HepG2 (cell line): Measurements from ENCODE around the gene CACNA1H. TPM values are rescaled to one million over a fixed set of nuclear protein-coding genes. Genes with fewer than 3 reads are reported as not detected.

Experiments
- ATAC-seq: fragments of 200-7000 bp; cut with Tn5 transposase; 3 replicates; pipeline ENCODE4 v1.9.1; 2020; ENCODE audit warnings: mild to moderate bottlenecking, moderate library complexity
- BruUV-seq: library from RNA; stranded (reverse); fragments of 400-500 nt; replicated peaks from 2 replicates; lab custom pipeline; 2021; lab: Mats Ljungman, UMichigan
- CTCF ChIA-PET: fragments of 300-600 bp; formaldehyde crosslinking; extraction: SDS; loops from one replicate; lab custom pipeline; 2021; ENCODE audit warnings: low total read pairs, inconsistent platforms, low intra/inter-chr PET ratio; lab: Yijun Ruan, JAX
- POLR2A ChIA-PET: fragments of 350-600 bp; sonication (Branson Sonifier 250); formaldehyde crosslinking; loops from one replicate; lab custom pipeline; 2020; ENCODE audit warnings: antibody characterized with exemption, inconsistent platforms; lab: Yijun Ruan, JAX
- DNase-seq: peaks from one replicate; pipeline ENCODE4 v3.0.0-alpha.2; 2015; ENCODE audit warnings: low spot score
- FAIRE-seq: peaks from 3 replicates; lab custom pipeline; 2011; peaks lifted over from hg19 to GRCh38; lab: Jason Lieb, UNC
- H2AFZ ChIP-seq: one replicate; pipeline ENCODE4 v1.6.1; 2011; ENCODE audit warnings: low read length, inconsistent platforms
- H3K27ac ChIP-seq: fragments of 300-600 bp; 3 replicates; pipeline ENCODE4 v1.8.0; 2011; ENCODE audit warnings: mixed run types, mild to moderate bottlenecking, mixed read lengths, low read length, inconsistent platforms; ENCODE audit not compliant: insufficient read depth; ENCODE audit errors: extremely low read length
- H3K27me3 ChIP-seq, 2 experiments: fragments of 200-600 bp in 1 of 2; 2 replicates in 1 of 2; 3 replicates in 1 of 2; pipeline versions ENCODE4 v1.6.0 to v1.8.0; 2011; ENCODE audit warnings: low read length in 2 of 2, mild to moderate bottlenecking in 2 of 2, moderate library complexity in 2 of 2, inconsistent platforms in 1 of 2; ENCODE audit not compliant: insufficient read depth in 2 of 2, control insufficient read depth in 1 of 2
- H3K36me3 ChIP-seq, 2 experiments: fragments of 200-600 bp in 1 of 2; replicated peaks in 1 of 2; 2 replicates in 1 of 2; 3 replicates in 1 of 2; pipeline versions ENCODE4 v1.5.1 to v1.8.0; 2011; ENCODE audit warnings: low read length in 2 of 2, inconsistent platforms in 1 of 2; ENCODE audit not compliant: insufficient read depth in 2 of 2, control insufficient read depth in 1 of 2
- H3K4me1 ChIP-seq: 2 replicates; pipeline ENCODE4 v1.5.1; 2012; ENCODE audit warnings: low read length, inconsistent platforms; ENCODE audit not compliant: insufficient read depth
- H3K4me2 ChIP-seq: 2 replicates; pipeline ENCODE4 v1.6.0; 2011; ENCODE audit warnings: low read depth, low read length, inconsistent platforms
- H3K4me3 ChIP-seq, 3 experiments: fragments of 200-600 bp in 1 of 3; sonication (generic), shearing (Covaris generic) in 1 of 3; replicated peaks in 1 of 3; 2 replicates each; pipeline ENCODE4 v1.5.1; 2011 to 2016; ENCODE audit warnings: low read length in 3 of 3, inconsistent platforms in 2 of 3, low read depth in 2 of 3, mild to moderate bottlenecking in 2 of 3, control low read depth in 1 of 3, mixed read lengths in 1 of 3; ENCODE audit not compliant: insufficient read depth in 1 of 3
- H3K79me2 ChIP-seq: one replicate; pipeline ENCODE4 v1.6.1; 2011; ENCODE audit warnings: low read length, inconsistent platforms; ENCODE audit not compliant: insufficient read depth
- H3K9ac ChIP-seq: 2 replicates; pipeline ENCODE4 v1.6.0; 2011; ENCODE audit warnings: mild to moderate bottlenecking, low read depth, low read length, inconsistent platforms; ENCODE audit not compliant: insufficient read depth
- H3K9me3 ChIP-seq: 2 replicates; pipeline ENCODE4 v1.5.1; 2012; ENCODE audit warnings: mild to moderate bottlenecking, low read length
- H4K20me1 ChIP-seq: 2 replicates; pipeline ENCODE4 v1.6.0; 2011; ENCODE audit warnings: inconsistent platforms, mild to moderate bottlenecking, low read length, moderate library complexity; ENCODE audit not compliant: insufficient read depth
- FOXP1 ChIP-seq, 2 experiments: fragments of 450-650 bp in 1 of 2; IDR thresholded peaks; 2 replicates each; pipeline ENCODE4 v1.6.1; 2017 to 2018; ENCODE audit warnings: antibody characterized with exemption in 1 of 2
- NFE2L2 ChIP-seq: fragments of 150-350 bp; IDR thresholded peaks from 2 replicates; pipeline ENCODE4 v1.6.1; 2014; ENCODE audit warnings: low read length
- RBM39 ChIP-seq: fragments of 200-400 bp; formaldehyde crosslinking; IDR thresholded peaks from one replicate; pipeline ENCODE4 v1.6.1; 2018; ENCODE audit warnings: antibody characterized with exemption, mild to moderate bottlenecking, low read depth, low read length; ENCODE audit not compliant: poor library complexity, severe bottlenecking
- REL ChIP-seq: sonication (generic); formaldehyde crosslinking; conservative IDR thresholded peaks from 2 replicates; pipeline ENCODE4 v1.8.0; 2022; ENCODE audit warnings: mild to moderate bottlenecking, missing genetic modification reagents, moderate library complexity
- RFX1 ChIP-seq: fragments of 450-650 bp; IDR thresholded peaks from 2 replicates; pipeline ENCODE4 v1.6.1; 2017
- XRCC5 ChIP-seq: fragments of 200-400 bp; formaldehyde crosslinking; optimal IDR thresholded peaks from 2 replicates; pipeline ENCODE3; 2017; ENCODE audit warnings: mild to moderate bottlenecking, low read length
- ZNF18 ChIP-seq: sonication (generic); formaldehyde crosslinking; IDR thresholded peaks from 2 replicates; pipeline ENCODE4 v1.8.0; 2022; ENCODE audit warnings: mild to moderate bottlenecking, missing genetic modification reagents; ENCODE audit not compliant: insufficient replicate concordance
- ZNF282 ChIP-seq: fragments of 450-650 bp; IDR thresholded peaks from 2 replicates; pipeline ENCODE4 v1.6.1; 2018; ENCODE audit not compliant: partially characterized antibody
- ZNF496 ChIP-seq: sonication (generic); formaldehyde crosslinking; IDR thresholded peaks from 2 replicates; pipeline ENCODE4 v1.8.1; 2023; ENCODE audit warnings: mild to moderate bottlenecking, moderate library complexity, missing genetic modification reagents; ENCODE audit not compliant: insufficient replicate concordance
- ZNF607 ChIP-seq: sonication (generic); formaldehyde crosslinking; IDR thresholded peaks from 2 replicates; pipeline ENCODE4 v1.5.1; 2020; ENCODE audit warnings: missing genetic modification reagents, mild to moderate bottlenecking, borderline replicate concordance
- ZSCAN9 ChIP-seq: IDR thresholded peaks from 2 replicates; pipeline ENCODE4 v1.6.1; 2016; ENCODE audit warnings: borderline replicate concordance
- WGBS: methylation state at CpG from one replicate; pipeline ENCODE4 v1.1.6; 2017; ENCODE audit warnings: low lambda C conversion rate; 5-methylcytosine and 5-hydroxymethylcytosine counted together
- in situ Hi-C: cut with HindIII; loops from 2 replicates; pipeline ENCODE4 v1.10.0; 2017; ENCODE audit warnings: low pct_unique_long_range_greater_than_20kb; ENCODE audit not compliant: extremely low pct_ligation_motif_present
- intact Hi-C: fragments of 100-400 bp; cut with micrococcal nuclease; formaldehyde crosslinking; loops from one replicate; pipeline ENCODE4 v1.10.0; 2022; ENCODE audit not compliant: unreplicated experiment
- polyA plus RNA-seq, 8 experiments: library from polyadenylated mRNA; depleted of rRNA in 3 of 8; stranded (reverse) in 7 of 8; unstranded in 1 of 8; fragments of >200 nt; fragmentation: Illumina TruSeq in 4 of 8; extraction: Trizol in 4 of 8; gene quantifications; 2 replicates each; pipeline versions ENCODE4 v1.2.1 to v1.2.3, GENCODE V29; 2011 to 2016; ENCODE audit warnings: low read depth in 4 of 8, missing spikeins in 1 of 8, mixed read lengths in 1 of 8; ENCODE audit not compliant: insufficient read depth in 1 of 8
- total RNA-seq, 5 experiments: library from RNA; depleted of rRNA; stranded (reverse); fragments of >200 nt; fragmentation: Illumina TruSeq; extraction: Trizol; gene quantifications; 2 replicates each; pipeline ENCODE4 v1.2.3, GENCODE V29; 2016; ENCODE audit warnings: low read depth in 1 of 5
- TF ChIP-seq, protein P1 (sequence below): sonication (generic); formaldehyde crosslinking; IDR thresholded peaks from 2 replicates; pipeline ENCODE4 v1.4.0; 2020; ENCODE audit warnings: missing genetic modification reagents, mild to moderate bottlenecking, borderline replicate concordance
- TF ChIP-seq, protein P2 (sequence below): IDR thresholded peaks from 2 replicates; pipeline ENCODE4 v1.6.1; 2012; ENCODE audit warnings: inconsistent platforms
- TF ChIP-seq, protein P3 (sequence below): sonication (generic); formaldehyde crosslinking; IDR thresholded peaks from 2 replicates; pipeline ENCODE4 v1.4.0; 2020; ENCODE audit warnings: missing genetic modification reagents

The CACNA1H gene
- total and polyA plus RNA-seq, 2 of the 13 experiments (the other 11 are each of a cell fraction or from before 2014, with no cell fraction given): 0.40 to 1.8 TPM

GRCh38 chr16:1262210-1262845 is 109.4 kb downstream of the CACNA1H start:
- ATAC-seq (no peak), FAIRE-seq (no peak), DNase-seq (no peak)
- H4K20me1 ChIP-seq: no peaks in the 10 kb centered on the region
- no peak overlapping the region for H2AFZ ChIP-seq
- H3K9me3 ChIP-seq: no peaks in the 10 kb centered on the region
- no peak overlapping the region for H3K9ac ChIP-seq
- ChIA-PET POLR2A (no interaction called here), CTCF (no interaction called here)
- 39% methylated on average over 8 of the region's 32 CpGs for WGBS
- in situ Hi-C loops: no loop called here
- H3K36me3 ChIP-seq: no peaks in the 10 kb centered on the region
- no peak overlapping the region for H3K27ac ChIP-seq
- H3K27me3 ChIP-seq: peaks cover 18 to 72% of the 10 kb centered on the region in 2 experiments
- intact Hi-C loops: no loop called here
- no TSS peak for BruUV-seq
- H3K79me2 ChIP-seq: no peaks in the 10 kb centered on the region
- H3K4me3 ChIP-seq: no peak overlapping the region
- no peaks in the 10 kb centered on the region for H3K4me1 ChIP-seq
- H3K4me2 ChIP-seq: no peak overlapping the region
- no peak for TF ChIP-seq ZNF496
- no peak for TF ChIP-seq FOXP1 (IDR thresholded peaks at IDR 0.05)
- no peak for TF ChIP-seq FOXP1 (CRISPR knock-in tag; IDR thresholded peaks at IDR 0.05)
- no peak for TF ChIP-seq RFX1
- TF ChIP-seq, protein P1, sequence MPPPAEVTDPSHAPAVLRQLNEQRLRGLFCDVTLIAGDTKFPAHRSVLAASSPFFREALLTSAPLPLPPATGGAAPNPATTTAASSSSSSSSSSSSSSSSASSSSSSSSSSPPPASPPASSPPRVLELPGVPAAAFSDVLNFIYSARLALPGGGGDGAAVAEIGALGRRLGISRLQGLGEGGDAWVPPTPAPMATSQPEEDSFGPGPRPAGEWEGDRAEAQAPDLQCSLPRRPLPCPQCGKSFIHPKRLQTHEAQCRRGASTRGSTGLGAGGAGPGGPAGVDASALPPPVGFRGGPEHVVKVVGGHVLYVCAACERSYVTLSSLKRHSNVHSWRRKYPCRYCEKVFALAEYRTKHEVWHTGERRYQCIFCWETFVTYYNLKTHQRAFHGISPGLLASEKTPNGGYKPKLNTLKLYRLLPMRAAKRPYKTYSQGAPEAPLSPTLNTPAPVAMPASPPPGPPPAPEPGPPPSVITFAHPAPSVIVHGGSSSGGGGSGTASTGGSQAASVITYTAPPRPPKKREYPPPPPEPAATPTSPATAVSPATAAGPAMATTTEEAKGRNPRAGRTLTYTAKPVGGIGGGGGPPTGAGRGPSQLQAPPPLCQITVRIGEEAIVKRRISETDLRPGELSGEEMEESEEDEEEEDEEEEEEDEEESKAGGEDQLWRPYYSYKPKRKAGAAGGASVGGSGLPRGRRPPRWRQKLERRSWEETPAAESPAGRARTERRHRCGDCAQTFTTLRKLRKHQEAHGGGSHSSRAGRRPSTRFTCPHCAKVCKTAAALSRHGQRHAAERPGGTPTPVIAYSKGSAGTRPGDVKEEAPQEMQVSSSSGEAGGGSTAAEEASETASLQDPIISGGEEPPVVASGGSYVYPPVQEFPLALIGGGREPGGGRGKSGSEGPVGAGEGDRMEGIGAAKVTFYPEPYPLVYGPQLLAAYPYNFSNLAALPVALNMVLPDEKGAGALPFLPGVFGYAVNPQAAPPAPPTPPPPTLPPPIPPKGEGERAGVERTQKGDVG (CRISPR knock-in tag): no peak
- TF ChIP-seq ZSCAN9 (CRISPR knock-in tag): no peak
- TF ChIP-seq RBM39: no peak
- no peak for TF ChIP-seq NFE2L2
- no peak for TF ChIP-seq REL (CRISPR knock-in tag)
- no peak for TF ChIP-seq XRCC5
- TF ChIP-seq ZNF607 (CRISPR knock-in tag): no peak
- no peak for TF ChIP-seq ZNF282
- TF ChIP-seq, protein P2, sequence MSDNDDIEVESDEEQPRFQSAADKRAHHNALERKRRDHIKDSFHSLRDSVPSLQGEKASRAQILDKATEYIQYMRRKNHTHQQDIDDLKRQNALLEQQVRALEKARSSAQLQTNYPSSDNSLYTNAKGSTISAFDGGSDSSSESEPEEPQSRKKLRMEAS: no peak
- no peak for TF ChIP-seq ZNF18
- TF ChIP-seq, protein P3, sequence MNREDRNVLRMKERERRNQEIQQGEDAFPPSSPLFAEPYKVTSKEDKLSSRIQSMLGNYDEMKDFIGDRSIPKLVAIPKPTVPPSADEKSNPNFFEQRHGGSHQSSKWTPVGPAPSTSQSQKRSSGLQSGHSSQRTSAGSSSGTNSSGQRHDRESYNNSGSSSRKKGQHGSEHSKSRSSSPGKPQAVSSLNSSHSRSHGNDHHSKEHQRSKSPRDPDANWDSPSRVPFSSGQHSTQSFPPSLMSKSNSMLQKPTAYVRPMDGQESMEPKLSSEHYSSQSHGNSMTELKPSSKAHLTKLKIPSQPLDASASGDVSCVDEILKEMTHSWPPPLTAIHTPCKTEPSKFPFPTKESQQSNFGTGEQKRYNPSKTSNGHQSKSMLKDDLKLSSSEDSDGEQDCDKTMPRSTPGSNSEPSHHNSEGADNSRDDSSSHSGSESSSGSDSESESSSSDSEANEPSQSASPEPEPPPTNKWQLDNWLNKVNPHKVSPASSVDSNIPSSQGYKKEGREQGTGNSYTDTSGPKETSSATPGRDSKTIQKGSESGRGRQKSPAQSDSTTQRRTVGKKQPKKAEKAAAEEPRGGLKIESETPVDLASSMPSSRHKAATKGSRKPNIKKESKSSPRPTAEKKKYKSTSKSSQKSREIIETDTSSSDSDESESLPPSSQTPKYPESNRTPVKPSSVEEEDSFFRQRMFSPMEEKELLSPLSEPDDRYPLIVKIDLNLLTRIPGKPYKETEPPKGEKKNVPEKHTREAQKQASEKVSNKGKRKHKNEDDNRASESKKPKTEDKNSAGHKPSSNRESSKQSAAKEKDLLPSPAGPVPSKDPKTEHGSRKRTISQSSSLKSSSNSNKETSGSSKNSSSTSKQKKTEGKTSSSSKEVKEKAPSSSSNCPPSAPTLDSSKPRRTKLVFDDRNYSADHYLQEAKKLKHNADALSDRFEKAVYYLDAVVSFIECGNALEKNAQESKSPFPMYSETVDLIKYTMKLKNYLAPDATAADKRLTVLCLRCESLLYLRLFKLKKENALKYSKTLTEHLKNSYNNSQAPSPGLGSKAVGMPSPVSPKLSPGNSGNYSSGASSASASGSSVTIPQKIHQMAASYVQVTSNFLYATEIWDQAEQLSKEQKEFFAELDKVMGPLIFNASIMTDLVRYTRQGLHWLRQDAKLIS: no peak
